Liver (tissue), 3 donors: ENCODE results near the gene STK35.

Experiments used
- CTCF ChIP-seq: fragments of 150-350 bp; IDR thresholded peaks from 2 replicates; pipeline ENCODE4 v1.5.1; 2017; ENCODE audit warnings: improper control_type of control experiment, low read depth, low read length; ENCODE audit not compliant: missing input control
- GABPA ChIP-seq, 2 donors: IDR thresholded peaks in 1 of 2; conservative IDR thresholded peaks in 1 of 2; 2 replicates each; pipeline ENCODE4 v1.6.1; 2016; ENCODE audit warnings: antibody characterized with exemption in 2 of 2, mild to moderate bottlenecking in 1 of 2, moderate library complexity in 1 of 2
- HNF4A ChIP-seq, 2 donors: conservative IDR thresholded peaks; 2 replicates each; pipeline ENCODE4 v1.6.1; 2016; ENCODE audit warnings: antibody characterized with exemption in 2 of 2, mild to moderate bottlenecking in 2 of 2
- SP1 ChIP-seq: IDR thresholded peaks from 2 replicates; pipeline ENCODE4 v1.6.1; 2018; ENCODE audit warnings: antibody characterized with exemption, mild to moderate bottlenecking
- YY1 ChIP-seq: IDR thresholded peaks from 2 replicates; pipeline ENCODE4 v1.6.1; 2016; ENCODE audit warnings: antibody characterized with exemption, mild to moderate bottlenecking
- TF ChIP-seq, protein P1 (sequence below): IDR thresholded peaks from 2 replicates; pipeline ENCODE4 v1.6.1; 2016; ENCODE audit warnings: antibody characterized with exemption
- TF ChIP-seq, protein P2 (sequence below): IDR thresholded peaks from 2 replicates; pipeline ENCODE4 v1.6.1; 2016; ENCODE audit warnings: antibody characterized with exemption, mild to moderate bottlenecking
- donor health status: healthy.
- donor health status: healthy.

DNA sequence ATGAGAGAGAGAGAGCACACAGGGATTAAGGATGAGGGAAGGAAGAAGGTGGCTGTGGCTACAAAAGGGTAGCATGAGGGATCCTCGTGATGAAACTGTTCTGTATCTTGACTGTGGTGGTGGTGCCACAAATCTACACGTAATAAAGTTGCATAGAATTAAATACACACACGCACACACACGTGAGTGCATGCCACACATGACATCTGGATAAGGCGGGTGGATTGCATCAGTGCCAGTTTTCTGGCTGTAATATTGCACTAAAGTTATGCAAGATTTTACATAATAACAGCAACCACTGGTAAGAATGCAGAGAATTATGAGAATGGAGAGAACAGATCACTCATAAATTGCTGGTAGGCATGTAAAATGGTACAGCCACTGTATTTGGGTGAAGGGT, 16.9 kb upstream of the STK35 start:
- TF ChIP-seq HNF4A (conservative IDR thresholded peaks at IDR 0.05): no peak
- no peak for TF ChIP-seq SP1
- TF ChIP-seq, protein P1, sequence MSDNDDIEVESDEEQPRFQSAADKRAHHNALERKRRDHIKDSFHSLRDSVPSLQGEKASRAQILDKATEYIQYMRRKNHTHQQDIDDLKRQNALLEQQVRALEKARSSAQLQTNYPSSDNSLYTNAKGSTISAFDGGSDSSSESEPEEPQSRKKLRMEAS: no peak
- no peak for TF ChIP-seq CTCF
- TF ChIP-seq GABPA (IDR thresholded peaks at IDR 0.05 in 1 of 2, conservative IDR thresholded peaks at IDR 0.05 in 1 of 2): no peak
- TF ChIP-seq YY1: no peak
- TF ChIP-seq, protein P2, sequence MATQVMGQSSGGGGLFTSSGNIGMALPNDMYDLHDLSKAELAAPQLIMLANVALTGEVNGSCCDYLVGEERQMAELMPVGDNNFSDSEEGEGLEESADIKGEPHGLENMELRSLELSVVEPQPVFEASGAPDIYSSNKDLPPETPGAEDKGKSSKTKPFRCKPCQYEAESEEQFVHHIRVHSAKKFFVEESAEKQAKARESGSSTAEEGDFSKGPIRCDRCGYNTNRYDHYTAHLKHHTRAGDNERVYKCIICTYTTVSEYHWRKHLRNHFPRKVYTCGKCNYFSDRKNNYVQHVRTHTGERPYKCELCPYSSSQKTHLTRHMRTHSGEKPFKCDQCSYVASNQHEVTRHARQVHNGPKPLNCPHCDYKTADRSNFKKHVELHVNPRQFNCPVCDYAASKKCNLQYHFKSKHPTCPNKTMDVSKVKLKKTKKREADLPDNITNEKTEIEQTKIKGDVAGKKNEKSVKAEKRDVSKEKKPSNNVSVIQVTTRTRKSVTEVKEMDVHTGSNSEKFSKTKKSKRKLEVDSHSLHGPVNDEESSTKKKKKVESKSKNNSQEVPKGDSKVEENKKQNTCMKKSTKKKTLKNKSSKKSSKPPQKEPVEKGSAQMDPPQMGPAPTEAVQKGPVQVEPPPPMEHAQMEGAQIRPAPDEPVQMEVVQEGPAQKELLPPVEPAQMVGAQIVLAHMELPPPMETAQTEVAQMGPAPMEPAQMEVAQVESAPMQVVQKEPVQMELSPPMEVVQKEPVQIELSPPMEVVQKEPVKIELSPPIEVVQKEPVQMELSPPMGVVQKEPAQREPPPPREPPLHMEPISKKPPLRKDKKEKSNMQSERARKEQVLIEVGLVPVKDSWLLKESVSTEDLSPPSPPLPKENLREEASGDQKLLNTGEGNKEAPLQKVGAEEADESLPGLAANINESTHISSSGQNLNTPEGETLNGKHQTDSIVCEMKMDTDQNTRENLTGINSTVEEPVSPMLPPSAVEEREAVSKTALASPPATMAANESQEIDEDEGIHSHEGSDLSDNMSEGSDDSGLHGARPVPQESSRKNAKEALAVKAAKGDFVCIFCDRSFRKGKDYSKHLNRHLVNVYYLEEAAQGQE: no peak
